GM19463 (cell line): ENCODE measurements around the gene MTPN.

Experiments
- ATAC-seq: cut with Tn5 transposase; IDR thresholded peaks from one replicate; pipeline ENCODE4 v1.9.1; 2021; ENCODE audit warnings: mild to moderate bottlenecking, moderate library complexity; ENCODE audit not compliant: unreplicated experiment

Gene MTPN

GRCh38 chr7:135977007-135977741 lies at the start of gene MTPN:
Gene MTPN, minus strand, starts transcription at chr7:135977359. Its CDS starts 259 bp downstream, at chr7:135977100.
- ATAC-seq: peak; percentile 62

GRCh38 chr7:136026209-136026608 lies 49.0 kb upstream of the MTPN start:
- no peak for ATAC-seq

- no peak for ATAC-seq
Measured at GRCh38 chr7:136023134-136023869, 46.1 kb upstream of the MTPN start.

GRCh38 chr7:136020556-136020955 lies 43.4 kb upstream of the MTPN start:
- ATAC-seq: no peak

GRCh38 chr7:136018104-136018503 lies 40.9 kb upstream of the MTPN start:
- ATAC-seq: no peak

- peak; percentile 81 for ATAC-seq
Measured at GRCh38 chr7:136016649-136017395, 39.7 kb upstream of the MTPN start.

GRCh38 chr7:136015638-136016037 lies 38.5 kb upstream of the MTPN start:
- ATAC-seq: no peak

- ATAC-seq: no peak
Measured at GRCh38 chr7:136014659-136015058, 37.5 kb upstream of the MTPN start.

- ATAC-seq: no peak
Measured at GRCh38 chr7:136012238-136012637, 35.1 kb upstream of the MTPN start.

GRCh38 chr7:136009488-136010079 lies 32.4 kb upstream of the MTPN start:
- no peak for ATAC-seq

- ATAC-seq: no peak
Measured at GRCh38 chr7:136006208-136006607, 29.0 kb upstream of the MTPN start.

GRCh38 chr7:136004083-136004482 lies 26.9 kb upstream of the MTPN start:
- ATAC-seq: no peak

- ATAC-seq: no peak
Measured at GRCh38 chr7:136002802-136003201, 25.6 kb upstream of the MTPN start.

- ATAC-seq: no peak
Measured at GRCh38 chr7:136000288-136000913, 23.2 kb upstream of the MTPN start.

- no peak for ATAC-seq
Measured at GRCh38 chr7:135998081-135998480, 20.9 kb upstream of the MTPN start.

GRCh38 chr7:135995748-135996147 lies 18.6 kb upstream of the MTPN start:
- no peak for ATAC-seq

GRCh38 chr7:135994466-135995205 lies 17.5 kb upstream of the MTPN start:
- ATAC-seq: no peak

GRCh38 chr7:135993950-135994349 lies 16.8 kb upstream of the MTPN start:
- peak; percentile 70 for ATAC-seq

- no peak for ATAC-seq
Measured at GRCh38 chr7:135991906-135992305, 14.7 kb upstream of the MTPN start.

GRCh38 chr7:135991322-135991721 lies 14.2 kb upstream of the MTPN start:
- no peak for ATAC-seq
